ENCODE data around the gene TMEM272.
A peak's percentile ranks its signal among the peaks of the same experiment; 100 is the strongest.

TMEM272 gene

GRCh38 chr13:51776179-51776578 is 68.8 kb downstream of the TMEM272 start:
- DNase-seq = no peak

GRCh38 chr13:51773515-51773914 is 71.5 kb downstream of the TMEM272 start:
- no peak for DNase-seq

GRCh38 chr13:51772781-51773180 is 72.2 kb downstream of the TMEM272 start:
- DNase-seq = no peak

GRCh38 chr13:51772105-51772455 is 72.9 kb downstream of the TMEM272 start:
- no peak for DNase-seq

- DNase-seq = no peak
Measured at GRCh38 chr13:51771418-51772104, 73.4 kb downstream of the TMEM272 start.

- no peak for DNase-seq
Measured at GRCh38 chr13:51770681-51771417, 74.1 kb downstream of the TMEM272 start.

- no peak for DNase-seq
Measured at GRCh38 chr13:51770160-51770559, 74.8 kb downstream of the TMEM272 start.

GRCh38 chr13:51769455-51770127 is 75.4 kb downstream of the TMEM272 start:
- DNase-seq = no peak

GRCh38 chr13:51768976-51769375 is 76.0 kb downstream of the TMEM272 start:
- DNase-seq = no peak

GRCh38 chr13:51768378-51768921 is 76.5 kb downstream of the TMEM272 start:
- DNase-seq = no peak

- no peak for DNase-seq
Measured at GRCh38 chr13:51767100-51767499, 77.9 kb downstream of the TMEM272 start.

GRCh38 chr13:51765142-51765515 is 79.8 kb downstream of the TMEM272 start:
- no peak for DNase-seq

GRCh38 chr13:51764184-51765141 is 80.5 kb downstream of the TMEM272 start:
- DNase-seq = peak; percentile 65 to 66

GRCh38 chr13:51763486-51763885 is 81.5 kb downstream of the TMEM272 start:
- no peak for DNase-seq
